ENCODE measurements around the gene SYT6.
A peak's percentile ranks its signal among the peaks of the same experiment; 100 is the strongest.

The SYT6 gene

DNA sequence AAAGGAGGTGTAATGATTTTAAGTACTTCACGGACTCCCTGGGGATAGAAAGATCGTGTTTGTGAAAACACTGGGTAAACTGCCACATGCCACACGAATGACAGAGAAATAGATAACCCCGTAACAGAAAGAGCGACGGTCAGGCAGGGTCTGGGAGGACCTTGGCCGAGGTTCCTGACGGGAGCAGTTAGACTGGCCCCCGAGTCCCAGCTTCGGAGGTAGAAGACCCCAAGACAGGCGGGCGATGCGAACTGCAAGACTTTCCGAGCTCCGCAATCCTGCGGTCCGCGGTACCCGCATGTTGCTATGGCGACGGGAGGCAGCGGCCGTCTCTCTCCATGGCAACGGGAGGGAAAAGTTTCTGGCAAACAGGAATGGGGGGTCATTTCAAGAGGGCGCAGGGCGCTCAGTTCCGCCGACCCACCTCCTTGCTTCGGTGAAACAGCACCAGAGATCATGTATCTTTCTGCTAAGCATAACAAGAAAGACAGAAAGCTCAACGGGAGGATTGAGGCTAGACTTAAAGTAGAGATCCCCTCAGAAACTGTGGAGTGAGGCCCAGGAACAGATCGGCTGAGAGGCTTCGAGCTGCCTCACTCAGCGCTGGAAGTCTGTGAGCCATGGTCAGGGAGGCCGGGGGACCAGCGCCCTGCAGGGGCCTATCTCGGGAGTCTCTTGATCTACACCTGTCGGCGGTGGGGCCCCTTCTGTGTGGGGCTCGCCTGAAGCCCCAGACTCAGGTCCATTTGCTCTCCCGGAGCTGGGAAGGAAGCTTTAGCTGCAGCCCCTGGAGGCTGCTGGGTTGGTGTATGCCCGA lies 685 bp upstream of the SYT6 start:
- peak in 1 of 2 donors; percentile 1 for DNase-seq (ENCODE audit: low read depth in 2 of 2)

DNA sequence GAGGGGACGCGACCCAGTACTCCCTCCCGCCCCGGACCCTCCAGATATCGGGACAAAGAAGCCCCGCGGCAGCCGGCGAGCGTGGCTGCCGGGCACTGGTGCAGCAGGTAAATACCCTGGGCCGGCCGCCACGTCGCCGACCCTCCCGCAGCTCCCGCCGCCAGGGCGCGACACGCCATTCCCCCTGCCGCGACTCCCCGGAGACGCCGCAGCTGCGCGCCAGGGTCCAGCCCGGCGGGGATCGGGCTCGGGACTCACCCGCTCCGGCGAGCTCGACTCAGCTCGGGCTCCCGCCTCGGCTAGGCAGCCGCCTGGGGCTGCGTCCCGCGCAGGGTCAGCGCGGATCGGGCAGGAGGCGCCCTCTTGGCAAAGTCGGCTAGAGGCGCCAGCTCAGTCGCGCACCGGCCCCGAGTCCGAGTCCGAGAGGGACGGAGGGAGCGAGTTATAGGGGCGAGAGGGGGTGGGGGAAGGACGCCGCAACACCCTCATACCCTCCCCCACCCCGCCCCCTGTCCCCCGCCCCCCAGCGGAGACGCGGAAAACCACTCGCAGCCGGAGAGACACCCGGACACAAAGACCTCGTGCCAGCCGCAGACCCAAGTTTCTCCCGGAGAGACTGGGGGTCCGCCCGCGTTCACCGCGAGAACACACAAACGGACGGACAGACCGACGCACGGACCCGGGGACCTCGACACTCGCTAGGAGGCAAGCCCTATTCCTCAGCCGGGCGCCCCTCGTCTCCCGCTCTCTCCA lies 985 bp downstream of the SYT6 start:
- peak in 1 of 2 donors; percentile 10 for DNase-seq (ENCODE audit: low read depth in 2 of 2)

DNA sequence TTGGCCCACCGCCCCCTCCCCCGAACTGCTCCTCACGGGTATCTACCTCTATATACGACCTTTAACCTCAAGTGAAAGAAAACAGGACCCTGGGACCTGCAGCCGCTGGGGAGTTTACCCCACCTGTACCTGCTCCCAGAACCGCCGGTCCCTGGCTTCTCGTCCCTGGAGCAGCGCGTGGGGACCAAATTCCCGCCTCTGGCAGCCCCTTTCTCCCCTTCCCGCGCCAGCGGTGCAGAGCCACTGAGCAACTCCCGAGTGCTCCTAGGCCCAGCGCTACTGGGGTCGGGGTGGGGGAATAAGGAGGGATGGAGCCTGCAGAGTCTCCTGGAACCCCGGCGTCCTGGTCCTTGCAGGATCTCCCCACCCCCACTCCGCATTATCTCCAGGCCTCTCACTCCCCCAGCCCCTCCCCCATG lies 1.6 kb downstream of the SYT6 start:
- DNase-seq (ENCODE audit: low read depth in 2 of 2), result no peak

DNA sequence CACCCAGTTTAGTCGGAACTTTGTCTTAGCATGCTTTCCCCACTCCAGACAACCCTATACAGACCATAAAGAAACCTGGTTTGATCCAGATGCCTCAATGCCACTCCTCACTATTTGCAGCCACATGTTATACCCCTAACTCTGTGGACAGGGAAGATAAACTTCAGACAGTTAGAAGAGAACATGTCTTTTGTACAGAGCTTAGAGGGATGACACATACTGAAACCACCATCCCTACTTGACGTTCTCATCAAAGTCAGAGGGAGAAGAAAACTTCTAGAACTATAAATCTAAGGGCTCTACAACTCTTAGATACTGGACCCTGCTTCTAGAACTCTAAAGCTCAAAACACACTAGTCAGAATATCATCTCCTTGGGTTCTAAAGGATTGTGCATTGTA lies 3.7 kb downstream of the SYT6 start:
- DNase-seq (ENCODE audit: low read depth in 2 of 2), result no peak

DNA sequence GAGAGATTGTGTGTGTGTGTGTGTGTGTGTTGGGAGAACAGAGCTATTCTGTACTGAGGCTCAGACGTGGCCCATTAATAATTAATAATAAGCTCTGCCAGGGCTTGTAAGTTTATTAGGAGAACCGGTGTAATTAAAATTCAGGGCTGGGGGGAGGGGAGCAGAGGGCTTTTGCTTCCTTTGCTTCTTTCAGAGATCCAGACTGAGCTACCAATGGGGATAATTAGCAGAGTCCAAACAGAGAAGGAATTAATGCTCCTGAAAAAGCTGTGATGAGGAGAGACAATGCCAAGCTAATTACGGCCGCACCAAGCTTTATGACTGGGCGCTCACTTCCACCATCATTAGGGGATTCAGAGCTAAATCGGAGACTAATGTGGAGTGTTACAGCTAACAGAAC lies 4.5 kb downstream of the SYT6 start:
- DNase-seq (ENCODE audit: low read depth in 2 of 2), result no peak

DNA sequence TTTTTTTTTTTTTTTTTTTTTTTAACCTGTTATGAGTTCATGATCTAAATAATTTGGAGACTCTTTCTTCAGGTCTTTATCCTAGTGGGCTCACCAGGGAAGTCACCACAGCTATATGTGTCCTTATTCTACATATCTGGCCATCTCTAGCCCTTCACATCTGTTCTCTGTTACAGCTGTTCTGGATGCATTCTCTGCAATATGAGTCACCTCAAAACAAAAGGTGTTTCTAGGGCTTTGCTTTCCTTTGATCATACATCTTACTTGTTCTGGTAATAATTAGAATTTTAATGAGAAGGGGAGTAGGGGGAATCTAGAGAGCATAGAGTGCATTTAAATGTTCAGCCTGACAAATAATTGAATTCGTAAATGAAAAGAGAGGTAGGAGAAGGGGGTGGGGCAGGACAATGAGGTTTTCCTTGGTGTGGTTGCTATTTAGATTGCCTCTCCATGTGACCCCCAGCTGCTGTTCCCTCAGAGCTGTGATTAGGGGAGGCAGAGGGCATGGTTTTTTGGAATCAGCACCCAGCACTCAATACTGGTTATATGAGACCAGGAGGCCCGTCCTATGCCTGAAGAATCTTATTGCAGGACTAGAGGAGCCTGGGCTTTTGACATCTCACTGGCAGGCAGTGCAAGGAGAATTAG lies 8.0 kb downstream of the SYT6 start:
- no peak for DNase-seq (ENCODE audit: low read depth in 2 of 2)

DNA sequence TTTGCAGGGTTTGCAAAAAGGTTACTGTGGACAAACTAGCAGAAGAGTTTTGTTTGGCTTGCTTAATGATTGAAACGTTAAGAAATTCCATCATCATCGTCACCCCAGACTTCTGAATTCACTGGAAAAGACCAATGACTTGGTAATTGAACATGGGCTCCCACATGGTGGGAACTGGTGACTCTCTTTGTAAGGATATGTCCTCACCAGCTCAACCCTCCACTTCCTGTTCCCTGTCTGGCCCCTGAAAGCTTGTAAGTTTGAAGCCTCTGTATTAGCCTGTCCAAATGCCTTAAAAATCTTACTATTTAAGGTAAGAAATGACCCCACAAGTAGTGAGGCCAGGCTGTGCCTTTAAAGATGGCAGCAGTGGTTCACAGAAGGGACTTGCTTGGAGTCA lies 9.7 kb downstream of the SYT6 start:
- no peak for DNase-seq (ENCODE audit: low read depth in 2 of 2)

DNA sequence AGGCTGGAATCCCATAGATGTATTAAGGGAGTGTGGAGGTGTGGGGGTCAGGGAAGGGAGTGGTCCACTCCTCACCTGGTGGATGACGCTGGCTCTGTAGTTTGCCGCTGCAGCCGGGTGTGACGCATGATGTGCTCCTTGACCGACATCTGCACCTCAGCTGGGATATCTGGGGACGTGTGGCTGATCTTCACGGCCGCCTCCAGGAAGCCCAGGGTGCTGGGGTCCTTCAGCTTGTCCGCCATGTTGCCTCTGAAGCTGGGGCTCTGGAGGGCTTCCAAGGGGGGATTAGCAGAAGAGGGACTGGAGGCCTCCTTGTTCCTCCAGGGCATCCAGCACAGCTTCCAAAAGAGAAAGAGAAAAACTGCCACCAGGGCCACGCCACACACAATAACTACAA lies 14.1 kb downstream of the SYT6 start:
- no peak for DNase-seq (ENCODE audit: low read depth in 2 of 2)

DNA sequence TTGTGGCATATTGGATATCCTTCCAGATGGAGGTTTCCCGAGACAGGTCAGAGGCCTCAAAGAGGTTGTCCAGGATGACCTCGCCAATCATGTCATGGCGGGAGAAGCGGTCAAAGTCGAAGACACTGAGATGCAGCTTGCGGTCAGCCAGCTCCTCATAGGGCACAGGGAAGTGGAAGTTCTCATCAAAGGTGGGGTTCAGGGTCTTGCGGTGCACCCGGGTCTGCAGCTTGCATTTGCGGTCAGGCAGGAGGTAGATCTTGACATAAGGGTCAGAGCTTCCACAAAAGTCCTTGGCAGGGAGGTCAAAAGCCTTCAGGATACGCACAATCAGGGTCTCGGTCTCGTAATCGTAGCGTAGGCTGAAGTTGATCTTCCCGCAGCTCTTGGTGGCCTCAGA lies 16.2 kb downstream of the SYT6 start:
- DNase-seq (ENCODE audit: low read depth in 2 of 2), result no peak

DNA sequence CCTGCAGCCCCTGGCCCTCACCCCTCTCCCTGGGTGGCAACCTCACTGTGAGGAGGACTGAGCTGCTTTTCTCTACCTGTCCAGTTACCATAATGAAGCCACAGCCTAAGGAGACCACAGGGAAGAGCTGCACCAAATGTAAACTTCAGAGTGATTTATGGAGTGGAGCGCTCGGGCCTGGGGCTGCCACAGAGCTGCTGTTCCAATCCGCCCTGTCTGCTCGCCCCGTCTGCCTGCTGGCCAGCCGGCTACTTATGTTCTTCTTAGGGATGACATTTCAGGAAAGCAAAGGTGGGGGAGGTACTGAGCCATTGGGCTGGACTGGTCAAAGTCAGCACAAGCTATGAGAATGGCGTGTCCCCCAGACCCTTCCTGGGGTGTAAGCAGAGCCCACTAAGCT lies 17.9 kb downstream of the SYT6 start:
- DNase-seq (ENCODE audit: low read depth in 2 of 2), result no peak

DNA sequence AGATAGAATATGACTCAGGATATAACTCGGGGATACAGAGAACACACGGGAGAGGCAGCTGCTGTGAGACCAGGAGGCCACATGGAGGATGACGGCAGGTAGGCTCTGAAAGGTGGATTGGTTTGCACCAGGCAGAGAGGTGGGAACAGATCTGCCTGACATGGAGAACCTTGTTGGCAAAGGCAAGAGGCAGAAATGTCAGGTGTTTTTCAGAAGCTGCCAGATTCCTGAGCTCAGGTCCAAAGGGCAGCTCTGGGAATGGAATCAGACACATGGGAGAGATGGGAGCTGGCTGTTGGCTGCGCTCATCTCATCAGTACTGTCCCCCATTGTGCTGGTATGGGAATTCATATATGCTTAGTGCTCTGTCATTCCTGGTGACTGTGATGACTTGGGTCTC lies 19.2 kb downstream of the SYT6 start:
- DNase-seq (ENCODE audit: low read depth in 2 of 2), result no peak

DNA sequence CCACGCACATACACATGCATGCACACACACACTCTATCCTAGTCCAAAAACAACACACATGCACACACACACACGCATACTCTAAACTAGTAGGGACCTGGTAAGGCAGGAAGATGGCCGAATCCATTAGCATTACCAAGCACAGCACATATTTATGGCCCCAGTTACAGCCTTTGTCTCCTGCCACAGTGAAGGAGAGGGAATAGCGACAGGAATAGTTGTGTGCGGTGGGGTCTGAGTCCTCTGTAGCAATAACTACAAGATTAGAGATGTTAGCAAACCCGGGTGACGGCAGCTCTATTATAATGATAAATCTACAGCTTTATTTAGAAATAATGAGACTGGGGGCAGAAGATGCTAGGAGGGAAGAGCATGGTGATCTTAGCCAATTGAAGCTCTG lies 20.5 kb downstream of the SYT6 start:
- no peak for DNase-seq (ENCODE audit: low read depth in 2 of 2)

DNA sequence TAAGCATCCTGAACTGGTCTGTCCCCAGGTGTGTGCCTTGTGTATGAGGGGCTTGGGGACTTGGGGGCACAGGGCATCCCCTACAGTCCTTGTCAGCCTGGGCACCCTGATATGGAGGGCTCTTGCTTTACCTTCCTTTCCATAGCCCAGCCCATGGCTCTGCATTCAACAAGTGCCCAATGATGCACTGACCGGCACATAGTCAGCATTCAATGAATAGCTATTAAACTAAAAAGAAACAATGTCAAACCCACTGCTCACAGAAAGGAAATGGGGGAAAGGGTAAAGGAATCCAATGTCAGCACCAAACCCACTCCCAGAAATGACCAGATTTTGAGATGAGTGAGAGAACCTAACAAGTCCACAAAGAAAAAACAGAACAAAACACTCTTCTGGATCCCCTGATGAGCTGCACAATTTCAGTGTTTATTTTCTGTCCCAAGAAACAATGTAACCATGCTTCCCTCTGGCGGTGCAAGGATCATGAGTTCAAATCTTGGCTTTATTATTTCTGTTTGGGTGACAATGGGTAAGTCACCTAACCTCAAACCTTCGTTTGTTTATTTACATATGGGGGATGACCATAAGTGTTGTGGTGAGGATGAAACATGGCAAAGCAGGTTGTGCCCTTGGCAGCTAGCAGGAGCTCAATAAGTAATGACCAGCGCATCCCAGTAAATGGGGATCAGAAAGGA lies 22.0 kb downstream of the SYT6 start:
- no peak for DNase-seq (ENCODE audit: low read depth in 2 of 2)

DNA sequence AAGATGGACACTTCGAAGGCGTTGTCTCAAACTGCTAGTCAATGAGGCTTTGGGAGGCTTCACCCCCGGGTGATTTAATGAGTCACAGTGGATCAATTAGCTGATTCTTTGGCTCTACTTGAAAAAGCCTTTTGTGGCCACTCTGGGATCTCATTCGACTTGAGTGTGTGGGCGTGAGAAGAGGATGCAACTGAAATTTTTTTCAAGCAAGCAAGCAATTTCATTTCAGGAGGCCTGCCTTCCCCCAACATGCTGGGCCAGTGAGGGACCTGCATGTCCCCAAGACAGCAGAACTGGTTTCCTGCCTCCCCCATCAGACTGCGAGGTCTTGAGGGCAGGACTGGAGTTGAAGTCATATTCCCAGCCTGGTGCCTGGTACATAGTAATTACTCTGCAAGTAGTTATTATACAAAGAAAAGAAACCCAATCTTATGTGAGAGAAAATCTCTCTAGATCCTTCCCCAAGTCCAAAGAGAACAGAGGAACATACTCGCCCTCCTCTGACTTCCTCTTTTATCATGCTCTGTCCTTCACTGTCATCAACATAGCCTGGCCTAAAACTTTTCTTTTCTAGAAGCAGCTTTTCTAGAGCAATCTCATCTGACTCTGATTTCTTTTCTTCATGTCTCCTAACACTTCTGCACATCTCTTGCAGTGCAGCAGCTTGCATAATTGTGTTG lies 22.7 kb downstream of the SYT6 start:
- DNase-seq (ENCODE audit: low read depth in 2 of 2), result no peak

DNA sequence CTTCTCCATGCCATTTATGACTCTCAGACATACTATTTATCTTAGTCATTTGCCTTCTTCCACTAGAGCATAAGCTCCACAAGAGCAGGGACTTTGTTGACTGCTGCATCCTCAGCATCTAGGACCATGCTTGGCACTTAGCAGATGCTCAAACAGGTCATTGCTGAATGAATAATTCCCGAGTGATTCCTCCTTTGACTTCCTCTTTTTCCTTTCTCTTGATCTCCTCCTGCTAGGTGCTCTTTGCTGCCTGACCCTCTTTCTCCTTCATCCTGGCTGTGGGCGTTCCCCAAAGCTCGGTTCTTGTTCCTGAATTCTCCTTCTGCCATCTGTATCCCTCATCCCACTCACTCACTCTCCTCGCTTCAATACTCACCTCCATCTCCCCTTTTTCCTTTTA lies 23.5 kb downstream of the SYT6 start:
- DNase-seq (ENCODE audit: low read depth in 2 of 2), result no peak

DNA sequence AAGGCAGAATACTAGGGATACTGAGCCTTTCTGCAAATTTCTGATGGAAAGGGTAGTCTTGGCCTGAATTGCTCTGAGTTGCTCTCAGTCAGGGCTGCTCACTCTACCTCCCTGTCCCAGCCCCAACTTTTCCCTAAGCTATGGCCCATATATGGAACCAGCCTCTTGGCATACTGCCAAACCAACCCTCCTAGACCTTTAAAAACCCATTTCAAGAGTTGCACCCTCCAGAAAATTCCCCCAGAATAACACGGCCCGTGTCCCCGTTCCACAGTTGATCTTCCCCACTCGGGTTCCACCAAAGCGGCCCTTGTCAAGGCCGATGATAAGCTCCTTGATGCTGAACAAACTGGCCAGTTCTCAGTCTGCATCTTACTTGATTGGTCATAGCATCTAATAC lies 25.4 kb downstream of the SYT6 start:
- DNase-seq (ENCODE audit: low read depth in 2 of 2), result no peak

DNA sequence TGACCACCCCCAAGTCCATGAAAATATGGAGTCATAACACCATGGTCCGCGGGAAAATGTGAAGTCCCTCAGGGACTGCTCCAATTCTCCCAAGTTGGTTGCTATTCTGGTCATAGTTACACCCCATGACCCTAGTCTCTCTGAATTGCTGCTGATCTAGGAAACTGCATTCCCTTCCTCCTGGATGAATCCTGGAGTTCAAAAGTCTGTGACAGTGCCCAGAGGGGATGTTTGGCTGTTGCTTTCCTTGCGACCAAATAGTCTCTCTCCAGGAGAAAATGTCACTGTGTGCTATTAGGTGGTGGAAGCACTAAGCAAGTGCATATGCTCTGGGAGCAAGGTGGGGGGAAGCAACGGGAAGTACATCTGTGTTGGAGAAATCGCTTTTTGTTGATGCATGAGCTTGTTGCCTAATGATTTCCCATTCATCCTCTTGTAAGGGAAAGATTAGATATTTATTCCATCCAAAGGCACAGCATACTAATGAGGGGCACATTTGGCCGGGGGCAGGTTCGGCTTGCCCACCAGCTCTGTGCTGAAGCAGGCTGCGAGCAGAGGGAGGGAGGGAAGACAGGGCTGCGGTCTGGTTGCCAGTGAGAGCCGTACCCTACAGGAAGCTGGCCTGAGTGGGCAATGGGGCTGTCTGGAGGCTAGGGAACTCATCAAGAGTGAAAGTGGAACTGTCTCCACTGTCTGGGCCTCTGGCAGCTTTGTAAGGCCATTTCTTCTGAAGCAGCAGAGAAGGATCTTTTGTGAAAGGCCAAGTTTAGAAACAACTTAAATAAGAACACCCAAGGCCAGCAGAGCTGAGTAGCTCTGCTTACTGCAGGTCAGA lies 27.2 kb downstream of the SYT6 start:
- DNase-seq (ENCODE audit: low read depth in 2 of 2), result no peak

DNA sequence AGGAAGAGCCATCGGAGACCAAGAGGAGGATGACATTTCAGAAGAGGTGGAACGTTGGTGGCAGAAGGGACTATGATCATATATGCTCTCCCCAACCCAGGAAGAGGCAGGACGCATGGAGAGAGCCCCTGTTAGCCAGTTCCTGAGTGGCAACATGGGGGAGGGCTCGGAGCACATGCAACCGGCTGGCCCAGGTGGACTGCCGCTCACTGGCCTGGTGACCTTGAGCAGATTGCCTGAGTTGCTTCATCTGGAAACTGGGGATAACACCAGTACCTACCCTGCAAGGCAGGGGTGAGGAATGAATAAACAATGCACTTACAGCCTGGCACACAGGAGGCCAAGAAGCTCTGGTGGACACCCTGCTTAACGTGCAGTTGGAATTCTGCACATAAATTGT lies 29.0 kb downstream of the SYT6 start:
- DNase-seq (ENCODE audit: low read depth in 2 of 2), result no peak

DNA sequence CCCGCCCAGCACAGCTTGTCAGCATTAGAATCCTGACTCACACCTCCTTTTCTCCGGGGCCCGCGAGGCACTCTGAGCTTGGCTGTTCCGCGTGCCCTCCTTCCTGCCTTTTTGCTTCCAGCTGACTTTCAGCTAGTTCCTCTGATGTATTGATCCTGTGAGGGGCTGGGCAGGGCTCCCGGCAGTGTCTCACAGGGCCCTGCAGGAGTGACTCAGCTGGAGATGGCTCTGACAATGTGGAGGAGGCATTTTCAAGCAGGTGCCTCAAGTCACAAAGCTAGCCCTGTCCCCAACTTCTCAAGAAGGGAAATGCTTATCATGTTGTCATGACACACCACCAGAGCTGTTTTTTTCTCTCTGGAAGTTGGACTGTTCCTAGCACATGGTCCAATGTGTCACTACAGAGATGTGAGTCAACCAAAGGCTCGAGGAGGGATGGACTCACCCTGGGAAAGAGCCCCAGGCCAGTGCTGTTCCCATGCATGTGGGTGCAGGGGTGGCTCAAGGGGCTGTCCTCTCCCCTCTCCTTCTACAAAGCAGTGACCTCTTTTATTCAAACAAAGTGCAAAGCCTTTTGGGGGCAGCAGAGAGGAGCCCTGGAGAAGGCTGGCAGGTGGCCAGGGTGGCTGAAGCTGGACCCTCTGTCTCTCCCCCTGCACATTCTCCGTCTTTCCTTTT lies 30.6 kb downstream of the SYT6 start:
- no peak for DNase-seq (ENCODE audit: low read depth in 2 of 2)

DNA sequence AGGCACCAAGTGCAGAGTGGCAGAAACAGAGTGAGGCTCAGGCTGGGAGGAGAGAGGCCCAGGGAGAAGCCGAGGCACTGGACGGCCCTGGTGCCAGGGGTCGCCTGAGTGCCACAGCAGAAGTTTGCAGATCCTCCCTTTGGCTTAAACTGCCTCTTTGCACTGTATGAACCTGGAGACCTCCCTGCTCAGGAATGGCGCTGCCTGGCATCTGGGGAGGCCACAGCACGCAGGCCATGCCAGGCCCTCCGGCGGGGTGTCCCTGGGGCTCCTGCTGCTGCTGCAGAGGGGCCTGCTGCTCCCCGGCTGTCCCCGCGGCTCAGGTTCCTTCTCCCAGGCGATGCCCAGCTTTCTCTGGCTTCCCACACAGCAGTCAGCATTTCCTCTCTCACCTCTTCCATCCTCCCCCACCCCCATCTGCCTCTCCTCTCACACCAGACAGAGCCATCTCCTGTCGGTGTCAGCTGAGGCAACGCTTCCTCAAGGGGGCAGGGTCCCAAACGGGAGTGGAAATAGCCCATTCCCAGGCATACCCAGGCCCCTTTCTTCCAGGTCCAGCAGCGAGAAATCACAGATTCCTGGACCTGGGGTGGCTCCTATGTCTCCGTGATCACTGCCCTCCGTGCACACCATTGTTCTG lies 35.2 kb downstream of the SYT6 start:
- no peak for DNase-seq (ENCODE audit: low read depth in 2 of 2)

Data from stimulated activated CD4-positive, alpha-beta T cell treated with anti-CD3 and anti-CD28 coated beads, Interleukin-1b, Interleukin-23, amount 100 ng/mL, for 4 hours (primary cell).